ENCODE results near the gene ACSF3.

- no peak for TF ChIP-seq KLF7 (tag by site-specific recombination; IDR thresholded peaks at IDR 0.05; ENCODE audit: borderline replicate concordance)
- no peak for TF ChIP-seq CTCF (tag by site-specific recombination; IDR thresholded peaks at IDR 0.05)
- no peak for TF ChIP-seq BCL11A (tag by site-specific recombination; IDR thresholded peaks at IDR 0.05; ENCODE audit: low read depth)
- no peak for TF ChIP-seq ZNF302 (tag by site-specific recombination; IDR thresholded peaks at IDR 0.05; ENCODE audit: low read depth)
- no peak for TF ChIP-seq ATF2 (tag by site-specific recombination; IDR thresholded peaks at IDR 0.05; ENCODE audit: low read depth)
- TF ChIP-seq ZNF530 (tag by site-specific recombination; IDR thresholded peaks at IDR 0.05; ENCODE audit: low read depth) = no peak
- no peak for TF ChIP-seq ZFP37 (tag by site-specific recombination; IDR thresholded peaks at IDR 0.05)
- TF ChIP-seq HOXA7 (CRISPR knock-in tag; IDR thresholded peaks at IDR 0.05; ENCODE audit: borderline replicate concordance) = no peak
Observed at GRCh38 chr16:89123831-89124100, 30.1 kb downstream of the ACSF3 start.
